Measurements from ENCODE around the gene HTRA3. TPM values are rescaled to one million over a fixed set of nuclear protein-coding genes. Genes with fewer than 3 reads are reported as not detected.

The HTRA3 gene
- total and polyA plus RNA-seq, 2 experiments from 2014 or later, result 19.4 to 34.9 TPM

GRCh38 chr4:8254076-8254475 is 15.5 kb upstream of the HTRA3 start:
- no peaks in the 10 kb centered on the region for H3K79me2 ChIP-seq
- H3K4me2 ChIP-seq, result no peak overlapping the region
- H3K4me3 ChIP-seq, result no peak overlapping the region
- no peaks in the 10 kb centered on the region for H4K20me1 ChIP-seq (ENCODE audit: insufficient read depth, poor library complexity, severe bottlenecking)
- WGBS (ENCODE audit: low lambda C conversion rate, missing lambda C conversion rate), result 81% methylated on average over 6 of the region's 6 CpGs
- H3K9me2 ChIP-seq (replicated peaks; ENCODE audit: insufficient read depth), result no peaks in the 10 kb centered on the region
- no peak overlapping the region for H3K27ac ChIP-seq
- peaks cover 4% of the 10 kb centered on the region for H3K4me1 ChIP-seq (ENCODE audit: insufficient read depth)
- H3K27me3 ChIP-seq, result no peaks in the 10 kb centered on the region
- H3K9me3 ChIP-seq (ENCODE audit: low read depth), result no peaks in the 10 kb centered on the region
- no peaks in the 10 kb centered on the region for H3K36me3 ChIP-seq (replicated peaks; ENCODE audit: insufficient read depth, low read depth)
- H2AFZ ChIP-seq, result no peak overlapping the region
- no peak for TF ChIP-seq EZH2 (IDR thresholded peaks at IDR 0.05; ENCODE audit: borderline replicate concordance)
- no peak for TF ChIP-seq CTCF (IDR thresholded peaks at IDR 0.05; ENCODE audit: poor library complexity)
- TF ChIP-seq EZH2phosphoT487 (IDR thresholded peaks at IDR 0.05; ENCODE audit: low read depth, severe bottlenecking, unreplicated experiment), result no peak
- no peak for DNase-seq (ENCODE audit: low spot score)

GRCh38 chr4:8255698-8256441 is 13.7 kb upstream of the HTRA3 start:
- Histone ChIP-seq H3K79me2 (no peaks in the 10 kb centered on the region), H3K27ac (no peak overlapping the region), H3K36me3 (replicated peaks; ENCODE audit: insufficient read depth, low read depth) (no peaks in the 10 kb centered on the region), H3K4me3 (no peak overlapping the region), H3K4me1 (ENCODE audit: insufficient read depth) (peaks cover 4% of the 10 kb centered on the region), H4K20me1 (ENCODE audit: insufficient read depth, poor library complexity, severe bottlenecking) (no peaks in the 10 kb centered on the region), H3K9me2 (replicated peaks; ENCODE audit: insufficient read depth) (no peaks in the 10 kb centered on the region), H3K9me3 (ENCODE audit: low read depth) (no peaks in the 10 kb centered on the region), H3K4me2 (no peak overlapping the region), H3K27me3 (no peaks in the 10 kb centered on the region), H2AFZ (no peak overlapping the region)
- 74% methylated on average over 14 of the region's 14 CpGs for WGBS (ENCODE audit: low lambda C conversion rate, missing lambda C conversion rate)
- TF ChIP-seq EZH2 (IDR thresholded peaks at IDR 0.05; ENCODE audit: borderline replicate concordance) (no peak), EZH2phosphoT487 (IDR thresholded peaks at IDR 0.05; ENCODE audit: low read depth, severe bottlenecking, unreplicated experiment) (no peak)
- DNase-seq (ENCODE audit: low spot score), result no peak

DNA sequence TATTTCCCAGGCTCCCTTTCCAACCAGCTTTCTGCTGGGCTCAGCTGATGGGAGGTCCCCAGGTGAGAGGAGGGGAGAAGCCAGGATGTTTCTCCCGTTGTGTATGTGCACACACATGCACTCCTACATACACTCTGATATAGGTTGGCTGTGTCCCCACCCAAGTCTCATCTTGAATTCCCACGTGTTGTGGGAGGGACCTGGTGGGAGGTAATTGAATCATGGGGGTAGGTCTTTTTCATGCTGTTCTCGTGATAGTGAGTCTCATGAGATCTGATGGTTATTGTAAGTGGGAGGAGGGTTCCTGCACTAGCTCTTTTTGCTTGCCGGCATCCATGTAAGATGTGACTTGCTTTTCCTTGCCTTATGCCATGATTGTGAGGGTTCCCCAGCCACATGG is 11.7 kb upstream of the HTRA3 start:
- 74% methylated on average over 4 of the region's 4 CpGs for WGBS (ENCODE audit: low lambda C conversion rate, missing lambda C conversion rate)
- Histone ChIP-seq H3K4me2 (no peak overlapping the region), H3K9me3 (ENCODE audit: low read depth) (no peaks in the 10 kb centered on the region), H3K27me3 (no peaks in the 10 kb centered on the region), H3K4me1 (ENCODE audit: insufficient read depth) (peaks cover 4% of the 10 kb centered on the region), H3K27ac (no peak overlapping the region), H3K9me2 (replicated peaks; ENCODE audit: insufficient read depth) (no peaks in the 10 kb centered on the region), H3K79me2 (no peaks in the 10 kb centered on the region), H4K20me1 (ENCODE audit: insufficient read depth, poor library complexity, severe bottlenecking) (no peaks in the 10 kb centered on the region), H3K36me3 (replicated peaks; ENCODE audit: insufficient read depth, low read depth) (no peaks in the 10 kb centered on the region), H3K4me3 (no peak overlapping the region), H2AFZ (no peak overlapping the region)
- DNase-seq (ENCODE audit: low spot score), result no peak
- TF ChIP-seq EZH2 (IDR thresholded peaks at IDR 0.05; ENCODE audit: borderline replicate concordance) (no peak), CTCF (IDR thresholded peaks at IDR 0.05; ENCODE audit: poor library complexity) (no peak), EZH2phosphoT487 (IDR thresholded peaks at IDR 0.05; ENCODE audit: low read depth, severe bottlenecking, unreplicated experiment) (no peak)

DNA sequence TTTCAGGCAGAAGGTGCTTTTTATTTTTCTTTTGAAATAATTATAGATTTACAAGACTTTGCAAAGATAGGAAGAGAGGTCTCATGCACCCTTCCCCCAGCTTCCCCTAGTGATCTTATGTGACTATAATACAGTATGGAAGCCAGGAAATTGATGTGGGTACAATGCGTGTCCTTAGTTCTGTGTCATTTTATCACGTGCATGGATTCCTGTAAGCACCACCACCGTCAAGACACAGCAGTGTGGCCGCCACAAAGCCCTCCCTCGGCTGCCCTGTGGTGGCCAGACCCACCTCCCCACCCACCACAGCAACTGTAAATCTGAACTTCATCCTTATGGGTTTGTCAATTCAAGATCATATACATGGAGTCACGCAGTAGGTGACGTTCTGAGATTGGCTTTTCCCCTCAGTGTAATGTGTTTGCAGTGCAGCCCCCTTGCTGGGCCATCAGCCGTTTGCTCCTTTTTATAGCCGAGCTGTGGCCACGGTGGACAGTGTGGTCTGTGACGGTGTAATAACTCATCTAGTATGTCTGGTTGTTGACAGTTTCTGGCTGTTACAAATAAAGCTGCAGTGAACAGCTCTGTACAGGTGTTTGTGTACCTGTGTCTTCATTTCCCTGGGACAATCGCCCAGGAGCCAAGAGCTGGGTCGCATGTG is 10.9 kb upstream of the HTRA3 start:
- TF ChIP-seq CTCF (IDR thresholded peaks at IDR 0.05; ENCODE audit: poor library complexity) (no peak), EZH2phosphoT487 (IDR thresholded peaks at IDR 0.05; ENCODE audit: low read depth, severe bottlenecking, unreplicated experiment) (no peak), EZH2 (IDR thresholded peaks at IDR 0.05; ENCODE audit: borderline replicate concordance) (no peak)
- Histone ChIP-seq H3K27me3 (no peaks in the 10 kb centered on the region), H3K36me3 (replicated peaks; ENCODE audit: insufficient read depth, low read depth) (no peaks in the 10 kb centered on the region), H3K9me3 (ENCODE audit: low read depth) (no peaks in the 10 kb centered on the region), H3K4me1 (ENCODE audit: insufficient read depth) (no peaks in the 10 kb centered on the region), H3K9me2 (replicated peaks; ENCODE audit: insufficient read depth) (no peaks in the 10 kb centered on the region), H3K79me2 (no peaks in the 10 kb centered on the region), H3K4me3 (no peak overlapping the region), H3K4me2 (no peak overlapping the region), H4K20me1 (ENCODE audit: insufficient read depth, poor library complexity, severe bottlenecking) (no peaks in the 10 kb centered on the region), H2AFZ (no peak overlapping the region), H3K27ac (no peak overlapping the region)
- DNase-seq (ENCODE audit: low spot score), result no peak
- WGBS (ENCODE audit: low lambda C conversion rate, missing lambda C conversion rate), result 72% methylated on average over 13 of the region's 13 CpGs

Measured in hepatocyte (in vitro differentiated cells).